Activated CD8-positive, alpha-beta memory T cell treated with anti-CD3 and anti-CD28 coated beads, Interleukin-2, amount 50 U/mL, for 24 hours (primary cell): ENCODE measurements around the gene USP32.
"Not testable (repeated sequence)": the region's sequence is repeated elsewhere in the genome, so short reads cannot be mapped to it uniquely, and the experiment has no call there.

Experiments used
- DNase-seq: peaks from one replicate; pipeline ENCODE4 v3.0.0-alpha.2; 2020; ENCODE audit errors: extremely low read depth

Gene USP32

DNA sequence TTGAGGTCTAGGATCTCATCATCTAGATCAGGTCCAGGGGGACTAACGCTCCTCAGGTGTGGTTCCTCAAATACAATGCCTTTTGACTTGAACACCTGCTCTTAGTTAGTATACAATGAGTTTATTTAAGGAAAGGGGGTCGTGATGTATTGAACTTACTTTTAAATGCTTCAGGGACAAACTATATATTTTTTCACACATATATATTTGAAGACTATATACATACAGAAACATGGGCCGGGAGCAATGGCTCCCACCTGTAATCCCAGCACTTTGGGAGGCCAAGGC, 11.5 kb upstream of the USP32 start:
- DNase-seq: no peak

DNA sequence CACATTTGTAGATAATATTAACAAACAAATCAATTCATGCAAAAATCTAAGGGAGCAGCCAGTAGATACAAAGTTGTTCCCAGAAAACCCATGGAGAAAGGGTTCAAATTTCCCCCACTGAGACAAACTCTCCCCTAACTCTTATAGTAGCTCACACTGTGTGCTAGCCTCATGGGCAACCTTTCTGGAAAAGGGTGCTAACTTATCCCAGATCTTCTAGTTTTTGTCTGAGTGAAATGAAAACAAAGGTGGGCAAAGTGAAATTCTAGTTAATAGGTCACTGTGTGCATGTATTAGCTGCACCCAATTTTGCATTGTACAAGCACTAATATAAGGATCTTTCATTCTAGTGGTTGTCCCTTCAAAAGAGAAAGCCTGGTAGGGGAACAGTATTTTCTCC, 9.9 kb upstream of the USP32 start:
- no peak for DNase-seq

DNA sequence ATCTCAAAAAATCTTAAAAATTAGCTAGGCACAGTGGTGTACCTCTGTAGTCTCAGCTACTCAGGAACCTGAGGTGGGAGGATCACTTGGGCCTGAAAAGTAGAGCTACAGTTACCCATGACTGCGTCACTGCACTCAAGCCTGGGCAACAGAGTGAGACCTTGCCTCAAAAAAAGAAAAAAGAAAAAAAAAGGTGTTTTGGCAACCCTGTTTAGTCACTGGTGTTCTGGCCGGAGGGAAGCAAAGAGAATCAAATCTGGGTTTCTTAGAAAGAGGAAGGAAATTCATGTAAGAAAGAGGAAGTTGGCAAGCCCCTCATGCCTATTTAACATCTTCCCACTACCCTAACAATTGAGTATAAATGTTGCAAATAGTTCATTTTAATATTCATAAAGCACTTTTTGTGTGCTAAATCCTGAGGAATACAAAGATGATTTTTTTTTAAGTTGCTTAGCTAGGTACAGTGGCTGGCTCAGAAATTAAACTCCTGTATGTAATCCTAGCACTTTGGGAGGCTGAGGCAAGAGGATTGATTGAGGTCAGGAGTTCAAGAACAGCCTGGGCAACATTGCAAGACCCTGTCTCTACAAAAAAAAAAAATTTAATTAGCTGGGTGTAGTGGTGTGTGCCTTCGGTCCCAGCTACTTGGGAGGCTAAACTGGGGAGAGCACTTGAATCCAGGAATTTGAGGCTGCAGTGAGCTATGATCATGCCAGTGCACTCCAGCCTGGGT, 6.5 kb upstream of the USP32 start:
- DNase-seq: no peak

GRCh38 chr17:60396412-60396811, 4.5 kb upstream of the USP32 start:
- DNase-seq: no peak

DNA sequence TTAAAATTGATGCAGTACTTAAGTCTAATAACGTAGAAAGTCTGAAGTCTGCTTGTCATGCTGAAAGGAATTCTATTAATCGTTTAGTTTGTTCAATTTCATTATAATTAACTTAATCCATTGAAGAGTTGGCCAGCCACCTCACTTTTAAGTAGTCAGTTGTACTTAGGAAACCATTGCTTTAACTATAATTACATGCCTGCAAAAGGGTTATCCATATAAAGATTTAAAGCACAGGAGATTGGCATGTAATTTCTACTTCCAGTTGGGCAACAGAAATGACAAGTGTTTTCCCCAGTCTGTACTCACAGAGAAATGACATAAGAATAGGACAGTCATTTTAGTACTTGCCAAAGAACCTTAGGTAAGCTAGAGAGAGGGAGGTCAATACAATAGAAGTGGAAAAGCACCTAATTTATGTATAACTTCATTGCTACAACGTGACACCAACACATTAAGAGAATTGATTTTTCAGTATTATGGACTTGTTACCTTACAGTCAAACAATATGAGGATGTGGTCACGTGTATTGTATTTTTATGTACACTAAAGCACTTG, 3.7 kb upstream of the USP32 start:
- no peak for DNase-seq

GRCh38 chr17:60393840-60394723, 2.1 kb upstream of the USP32 start:
- no peak for DNase-seq

DNA sequence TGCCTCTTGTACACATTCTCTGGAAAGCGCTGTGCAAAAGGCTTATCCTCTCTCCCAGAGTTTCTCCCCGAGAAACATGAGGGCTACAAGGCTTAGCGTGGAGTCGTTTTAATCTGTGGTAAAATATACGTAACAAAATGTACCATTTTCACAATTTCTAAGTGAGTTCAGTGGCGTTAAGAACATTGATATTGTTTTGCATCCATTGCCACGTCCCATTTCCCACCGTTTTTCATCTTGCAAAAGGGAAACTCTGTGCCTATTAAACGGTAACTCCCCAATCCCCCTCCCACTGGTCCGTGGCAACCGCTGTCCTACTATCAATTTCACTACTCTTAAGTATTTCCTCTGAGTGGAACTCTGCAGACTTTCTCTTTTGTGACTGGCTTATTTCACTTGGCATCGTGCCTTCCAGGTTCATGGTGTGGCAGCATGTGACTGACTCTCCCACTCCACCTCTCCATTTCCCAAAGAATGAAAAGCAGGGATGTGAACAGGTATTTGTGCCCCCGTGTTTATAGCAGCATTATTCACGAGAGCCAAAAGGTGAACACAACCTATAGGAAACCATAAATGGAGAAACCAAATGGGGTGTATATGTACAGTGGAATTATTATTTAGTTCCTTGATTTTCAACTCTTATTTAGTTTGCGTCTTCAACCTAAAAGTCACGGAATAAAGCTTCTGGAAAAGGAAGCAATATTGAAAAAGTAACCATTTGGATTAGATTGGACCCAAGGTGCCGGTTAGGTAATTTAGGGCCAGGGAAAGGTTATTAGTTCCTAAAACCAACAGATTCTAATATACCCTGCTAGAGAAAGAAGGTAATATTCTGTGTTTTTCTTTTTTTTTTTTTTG, 1.1 kb upstream of the USP32 start:
- DNase-seq: no peak

- no peak for DNase-seq
These were observed 377 bp downstream of the USP32 start for GRCh38 chr17:60391471-60392041.

- DNase-seq: no peak
These were observed 935 bp downstream of the USP32 start for GRCh38 chr17:60390925-60391470.

- no peak for DNase-seq
These were observed 1.7 kb downstream of the USP32 start for GRCh38 chr17:60390186-60390585.

- DNase-seq: no peak
These were observed 3.2 kb downstream of the USP32 start for GRCh38 chr17:60388742-60389141.

DNA sequence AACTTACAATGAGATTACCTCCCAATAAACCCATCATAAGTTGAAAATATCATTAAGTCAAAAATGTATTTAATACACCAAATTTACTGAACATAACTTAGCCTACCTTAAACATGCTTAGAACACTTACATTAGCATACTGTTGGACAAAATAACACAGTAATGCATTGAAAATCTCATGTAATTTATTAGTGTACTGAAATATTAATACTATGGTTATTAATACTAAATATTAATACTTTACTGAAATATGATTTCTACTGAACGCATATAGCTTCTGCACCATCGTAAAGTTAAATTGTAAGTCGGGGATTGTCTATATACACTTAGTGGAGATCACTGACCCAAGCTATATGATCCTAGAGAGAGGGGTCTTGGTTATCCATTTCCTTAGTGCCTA, 4.3 kb downstream of the USP32 start:
- DNase-seq: no peak

DNA sequence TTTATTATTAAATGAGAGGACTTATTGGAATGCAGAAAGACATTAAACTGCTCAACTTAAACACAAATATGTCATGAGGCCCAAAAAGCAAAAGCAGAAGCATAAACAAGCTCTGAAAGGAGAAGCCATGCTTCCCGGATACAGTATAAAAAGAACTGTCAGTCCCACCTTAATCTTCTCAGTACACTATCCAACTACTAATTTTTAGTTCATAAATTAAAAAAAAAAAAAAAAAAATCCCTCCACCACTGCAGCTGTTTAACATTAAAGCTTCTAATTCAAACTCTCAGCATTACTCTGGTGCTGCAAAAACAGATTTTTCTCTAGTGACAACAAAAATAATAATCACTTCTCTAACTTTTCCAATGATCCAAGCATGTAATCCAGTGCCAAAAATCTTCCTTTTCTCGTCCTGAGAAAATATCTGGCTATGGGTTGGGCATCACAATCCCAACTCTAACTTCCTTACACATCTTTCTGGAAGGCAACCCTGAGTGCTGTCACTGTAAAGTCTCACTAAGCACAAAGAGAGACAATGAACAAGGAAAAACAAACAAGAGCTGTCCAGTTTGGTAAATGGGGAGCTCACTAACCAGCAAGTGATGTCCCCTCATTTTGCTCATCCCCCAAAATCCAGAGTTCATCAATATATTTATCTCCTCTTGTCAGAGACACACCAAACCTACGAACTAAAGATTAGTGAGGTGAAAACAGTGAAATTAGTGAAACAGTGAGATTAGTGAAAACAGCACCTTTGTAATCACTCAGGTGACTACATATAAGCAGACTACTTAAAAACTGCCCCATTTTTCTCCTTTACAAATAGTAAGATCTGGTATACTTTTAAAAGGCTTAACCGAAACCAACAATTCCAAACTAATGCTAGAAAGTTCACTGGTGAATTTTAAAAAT, 5.5 kb downstream of the USP32 start:
- no peak for DNase-seq

- not testable (repeated sequence) for DNase-seq
These were observed 7.0 kb downstream of the USP32 start for GRCh38 chr17:60384921-60385320.

DNA sequence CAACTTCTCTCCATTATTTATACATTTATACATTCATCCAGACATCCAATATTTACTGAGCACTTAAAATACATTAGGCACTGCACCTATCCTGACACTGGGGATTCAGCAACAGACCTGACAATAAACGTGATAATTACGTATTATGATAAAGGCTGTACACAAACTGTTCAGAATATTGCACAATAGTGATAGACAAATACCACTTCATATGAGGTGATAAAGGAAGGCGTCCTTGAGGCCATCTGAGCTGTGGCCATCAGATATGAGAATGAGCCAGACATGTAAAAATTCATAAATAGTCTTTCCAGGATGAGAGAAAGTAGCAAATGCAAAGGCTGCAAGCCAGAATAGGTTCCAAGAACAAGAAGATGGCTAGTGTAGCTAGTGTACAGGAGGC, 8.6 kb downstream of the USP32 start:
- DNase-seq: no peak

GRCh38 chr17:60381958-60382357, 10.0 kb downstream of the USP32 start:
- no peak for DNase-seq

DNA sequence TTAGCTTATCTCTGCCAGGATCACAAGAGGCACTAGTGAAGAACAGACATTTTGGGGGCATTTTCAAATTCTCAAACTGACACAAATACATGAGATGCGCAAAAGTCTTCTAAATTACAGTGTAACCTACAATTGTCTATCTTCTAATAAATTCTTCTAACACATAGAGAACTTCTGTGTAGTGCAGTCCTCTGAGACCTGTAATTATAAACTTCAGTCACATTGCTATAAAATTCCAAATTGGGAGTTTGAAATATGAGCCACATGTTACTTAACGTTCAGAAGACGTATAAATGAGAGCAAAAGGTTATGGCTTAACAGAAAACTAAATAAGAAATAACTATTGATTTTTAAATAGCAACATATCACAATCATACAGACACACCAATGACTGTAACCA, 12.5 kb downstream of the USP32 start:
- DNase-seq: not testable (repeated sequence)

DNA sequence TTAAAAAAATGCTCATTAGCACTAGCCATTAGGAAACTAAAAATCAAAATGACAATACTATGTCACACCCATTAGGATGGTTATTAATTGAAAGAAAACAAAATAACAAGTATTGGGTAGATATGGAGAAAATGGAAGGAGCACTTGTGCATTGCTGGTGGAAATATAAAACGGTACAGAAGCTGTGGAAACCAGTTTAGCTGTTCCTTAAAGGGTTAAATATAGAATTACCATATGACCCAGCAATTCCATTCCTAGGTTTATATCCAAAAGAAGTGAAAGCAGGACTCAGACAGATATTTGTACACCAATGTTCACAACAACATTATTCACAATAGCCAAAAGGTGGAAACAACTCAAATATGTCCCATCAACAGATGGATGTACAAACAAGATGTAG, 13.7 kb downstream of the USP32 start:
- not testable (repeated sequence) for DNase-seq

DNA sequence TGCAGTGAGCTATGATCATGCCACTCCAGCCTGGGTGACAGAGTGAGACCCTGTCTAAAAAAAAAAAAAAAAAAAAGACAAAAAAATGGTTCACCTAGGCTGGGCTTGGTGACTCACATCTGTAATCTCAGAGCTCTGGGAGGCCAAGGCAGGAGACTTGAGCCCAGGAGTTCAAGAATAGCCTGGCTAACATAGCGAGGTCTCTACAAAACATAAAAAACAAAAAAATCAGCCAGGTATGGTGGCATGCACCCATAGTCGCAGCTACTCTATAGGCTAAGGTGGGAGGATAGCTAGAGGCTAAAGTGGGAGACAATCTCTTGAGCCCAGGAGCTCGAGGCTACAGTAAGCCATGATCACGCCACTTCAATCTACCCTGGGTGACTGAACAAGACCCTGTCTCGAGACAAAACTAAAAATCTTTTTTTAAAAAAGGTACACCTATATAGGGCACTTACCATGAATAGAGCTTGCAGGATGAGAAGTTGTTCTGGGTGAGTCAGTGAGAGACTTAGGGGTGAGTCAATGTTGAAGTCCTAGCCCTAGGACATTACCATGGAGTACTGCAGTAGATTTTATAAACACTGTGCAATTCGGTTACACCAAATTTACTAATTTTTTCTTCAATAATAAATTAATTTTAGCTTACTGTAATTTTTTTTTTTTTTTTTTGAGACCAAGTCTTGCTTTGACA, 19.0 kb downstream of the USP32 start:
- DNase-seq: no peak
